NCI-H1417 treated with DMSO at 0.1 percent for 48 hours (cell line): Measurements from ENCODE around the gene RARS2.

Experiments
- DNase-seq: peaks from one replicate; lab custom pipeline; 2025; lab: John Stamatoyannopoulos, UW

RARS2 gene

GRCh38 chr6:87573307-87574024, 16.3 kb downstream of the RARS2 start:
- DNase-seq = no peak

- DNase-seq = no peak
Observed at GRCh38 chr6:87572883-87573282, 16.9 kb downstream of the RARS2 start.

- DNase-seq = no peak
Observed at GRCh38 chr6:87572021-87572420, 17.8 kb downstream of the RARS2 start.

GRCh38 chr6:87561017-87561416, 28.8 kb downstream of the RARS2 start:
- DNase-seq = no peak

- no peak for DNase-seq
Observed at GRCh38 chr6:87558446-87558845, 31.3 kb downstream of the RARS2 start.

GRCh38 chr6:87555506-87555905, 34.3 kb downstream of the RARS2 start:
- no peak for DNase-seq

- no peak for DNase-seq
Observed at GRCh38 chr6:87553159-87553765, 36.5 kb downstream of the RARS2 start.

- no peak for DNase-seq
Observed at GRCh38 chr6:87551799-87552198, 38.0 kb downstream of the RARS2 start.

- no peak for DNase-seq
Observed at GRCh38 chr6:87544474-87544735, 45.4 kb downstream of the RARS2 start.

- no peak for DNase-seq
Observed at GRCh38 chr6:87543696-87544473, 45.9 kb downstream of the RARS2 start.

- DNase-seq = no peak
Observed at GRCh38 chr6:87541744-87542143, 48.0 kb downstream of the RARS2 start.

- DNase-seq = no peak
Observed at GRCh38 chr6:87541041-87541440, 48.7 kb downstream of the RARS2 start.

GRCh38 chr6:87540539-87540938, 49.2 kb downstream of the RARS2 start:
- DNase-seq = no peak

GRCh38 chr6:87539554-87539953, 50.2 kb downstream of the RARS2 start:
- DNase-seq = no peak

- no peak for DNase-seq
Observed at GRCh38 chr6:87538510-87539260, 51.1 kb downstream of the RARS2 start.

- DNase-seq = no peak
Observed at GRCh38 chr6:87534377-87535047, 55.3 kb downstream of the RARS2 start.

- no peak for DNase-seq
Observed at GRCh38 chr6:87529221-87529620, 60.6 kb downstream of the RARS2 start.

- DNase-seq = no peak
Observed at GRCh38 chr6:87522686-87523085, 67.1 kb downstream of the RARS2 start.

GRCh38 chr6:87518453-87518852, 71.3 kb downstream of the RARS2 start:
- no peak for DNase-seq

GRCh38 chr6:87514831-87515230, 75.0 kb downstream of the RARS2 start:
- DNase-seq = no peak

GRCh38 chr6:87504441-87504840, 85.3 kb downstream of the RARS2 start:
- DNase-seq = no peak
